Measurements from ENCODE around the gene EBLN2. TPM values are rescaled to one million over a fixed set of nuclear protein-coding genes. Genes with fewer than 3 reads are reported as not detected.

The EBLN2 gene
- polyA plus RNA-seq, 1 of the 3 experiments (the other 2 are of a cell fraction), result 1.4 TPM

GRCh38 chr3:73108750-73109149 lies 47.3 kb downstream of the EBLN2 start:
- CTCF ChIA-PET, result interaction anchor here (1.3 to 3.2 kb wide), 2 partner anchors 13 to 394 kb away, joined by 3 to 15 read pairs; no protein-coding TSS in a partner anchor
- H3K9me2 ChIP-seq, result no peaks in the 10 kb centered on the region
- WGBS (ENCODE audit: low lambda C conversion rate), result 70% methylated on average over 3 of the region's 3 CpGs
- H3K27ac ChIP-seq (ENCODE audit: low read depth in 2 of 2, low read length in 1 of 2), result no peak overlapping the region
- H2AFZ ChIP-seq (ENCODE audit: low read depth), result no peak overlapping the region
- no peak overlapping the region for H3K9ac ChIP-seq
- TF ChIP-seq PBX3 (IDR thresholded peaks at IDR 0.05), result no peak
- TF ChIP-seq REST (IDR thresholded peaks at IDR 0.05; ENCODE audit: low read depth, low read length), result no peak
- no peak for TF ChIP-seq RXRA (IDR thresholded peaks at IDR 0.05; ENCODE audit: borderline replicate concordance, low read depth)
- TF ChIP-seq MEF2A (IDR thresholded peaks at IDR 0.05; ENCODE audit: borderline replicate concordance, low read depth), result no peak
- TF ChIP-seq, protein P1, sequence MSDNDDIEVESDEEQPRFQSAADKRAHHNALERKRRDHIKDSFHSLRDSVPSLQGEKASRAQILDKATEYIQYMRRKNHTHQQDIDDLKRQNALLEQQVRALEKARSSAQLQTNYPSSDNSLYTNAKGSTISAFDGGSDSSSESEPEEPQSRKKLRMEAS (IDR thresholded peaks at IDR 0.05; ENCODE audit: low read depth), result no peak
- TF ChIP-seq GATA2 (CRISPR knock-in tag; IDR thresholded peaks at IDR 0.05), result no peak
- TF ChIP-seq CHD2 (IDR thresholded peaks at IDR 0.05; ENCODE audit: low read length, partially characterized antibody), result no peak
- TF ChIP-seq NRF1 (IDR thresholded peaks at IDR 0.05; ENCODE audit: low read depth, low read length), result no peak
- H3K4me2 ChIP-seq, result no peak overlapping the region
- H3K79me2 ChIP-seq (ENCODE audit: insufficient read depth), result no peaks in the 10 kb centered on the region
- no peak for DNase-seq
- no peak overlapping the region for H3K4me3 ChIP-seq (ENCODE audit: low read depth in 2 of 2, low read length in 1 of 2)
- H4K20me1 ChIP-seq (ENCODE audit: insufficient read depth), result no peaks in the 10 kb centered on the region
- H3K36me3 ChIP-seq (replicated peaks in 1 of 2; ENCODE audit: control insufficient read depth in 1 of 2, insufficient read depth in 2 of 2, low read length in 1 of 2), result no peaks in the 10 kb centered on the region
- POLR2A ChIA-PET, result no interaction called here
- no peaks in the 10 kb centered on the region for H3K27me3 ChIP-seq (ENCODE audit: insufficient read depth)
- H3F3A ChIP-seq (replicated peaks; ENCODE audit: insufficient read depth), result no peaks in the 10 kb centered on the region
- H3K4me1 ChIP-seq (ENCODE audit: control insufficient read depth in 1 of 2, insufficient read depth in 2 of 2, low read depth in 1 of 2, low read length in 1 of 2), result no peaks in the 10 kb centered on the region; a peak in 1 of 4 replicates
- no peaks in the 10 kb centered on the region for H3K9me3 ChIP-seq

DNA sequence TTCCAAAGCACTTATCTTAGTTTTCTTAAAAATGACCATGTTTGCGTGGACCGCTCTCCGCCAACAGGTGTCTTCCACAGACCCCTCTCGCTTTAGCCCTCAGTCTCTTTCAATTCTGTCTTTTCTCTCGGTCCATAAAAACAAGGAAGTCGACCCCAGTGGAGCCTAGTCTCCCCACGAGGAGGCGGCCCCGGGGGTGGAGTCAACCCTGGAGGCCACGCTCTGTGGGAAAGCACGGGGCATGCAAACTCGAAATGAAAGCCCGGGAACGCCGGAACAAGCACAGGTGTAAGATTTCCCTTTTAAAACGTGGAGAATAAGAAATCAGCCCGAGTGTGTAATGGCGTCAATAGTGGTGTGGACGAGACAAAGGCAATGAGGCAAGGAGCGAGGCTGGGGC lies 49.1 kb downstream of the EBLN2 start:
- ChIA-PET CTCF (interaction anchor here (0.9 to 1.4 kb wide), 2 partner anchors 9 to 322 kb away, joined by 3 read pairs; no protein-coding TSS in a partner anchor), POLR2A (no interaction called here)
- Histone ChIP-seq H3F3A (replicated peaks; ENCODE audit: insufficient read depth) (no peaks in the 10 kb centered on the region), H3K27ac (ENCODE audit: low read depth in 2 of 2, low read length in 1 of 2) (no peak overlapping the region), H3K36me3 (replicated peaks in 1 of 2; ENCODE audit: control insufficient read depth in 1 of 2, insufficient read depth in 2 of 2, low read length in 1 of 2) (no peaks in the 10 kb centered on the region), H3K9me3 (no peaks in the 10 kb centered on the region), H3K4me1 (ENCODE audit: control insufficient read depth in 1 of 2, insufficient read depth in 2 of 2, low read depth in 1 of 2, low read length in 1 of 2) (no peaks in the 10 kb centered on the region; a peak in 1 of 4 replicates), H3K9ac (no peak overlapping the region), H2AFZ (ENCODE audit: low read depth) (no peak overlapping the region), H3K4me2 (no peak overlapping the region), H3K4me3 (ENCODE audit: low read depth in 2 of 2, low read length in 1 of 2) (no peak overlapping the region), H3K27me3 (ENCODE audit: insufficient read depth) (no peaks in the 10 kb centered on the region), H4K20me1 (ENCODE audit: insufficient read depth) (no peaks in the 10 kb centered on the region), H3K79me2 (ENCODE audit: insufficient read depth) (no peaks in the 10 kb centered on the region), H3K9me2 (no peaks in the 10 kb centered on the region)
- 74% methylated on average over 20 of the region's 20 CpGs for WGBS (ENCODE audit: low lambda C conversion rate)
- DNase-seq, result no peak
- no peak for TF ChIP-seq REST (IDR thresholded peaks at IDR 0.05; ENCODE audit: low read depth, low read length)
- TF ChIP-seq MXI1 (IDR thresholded peaks at IDR 0.05; ENCODE audit: low read depth, low read length), result no peak
- TF ChIP-seq IRF3 (IDR thresholded peaks at IDR 0.05; ENCODE audit: low read depth, low read length), result no peak
- TF ChIP-seq TAF1 (IDR thresholded peaks at IDR 0.05; ENCODE audit: borderline replicate concordance, low read depth, low read length), result no peak
- TF ChIP-seq NFIC (IDR thresholded peaks at IDR 0.05; ENCODE audit: borderline replicate concordance), result no peak
- no peak for TF ChIP-seq GATA2 (CRISPR knock-in tag; IDR thresholded peaks at IDR 0.05)
- TF ChIP-seq, protein P2, sequence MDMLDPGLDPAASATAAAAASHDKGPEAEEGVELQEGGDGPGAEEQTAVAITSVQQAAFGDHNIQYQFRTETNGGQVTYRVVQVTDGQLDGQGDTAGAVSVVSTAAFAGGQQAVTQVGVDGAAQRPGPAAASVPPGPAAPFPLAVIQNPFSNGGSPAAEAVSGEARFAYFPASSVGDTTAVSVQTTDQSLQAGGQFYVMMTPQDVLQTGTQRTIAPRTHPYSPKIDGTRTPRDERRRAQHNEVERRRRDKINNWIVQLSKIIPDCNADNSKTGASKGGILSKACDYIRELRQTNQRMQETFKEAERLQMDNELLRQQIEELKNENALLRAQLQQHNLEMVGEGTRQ (IDR thresholded peaks at IDR 0.05; ENCODE audit: borderline replicate concordance, low read depth, low read length), result no peak
- no peak for TF ChIP-seq TEAD4 (IDR thresholded peaks at IDR 0.05; ENCODE audit: borderline replicate concordance, insufficient read depth)
- TF ChIP-seq MEF2A (IDR thresholded peaks at IDR 0.05; ENCODE audit: borderline replicate concordance, low read depth), result no peak
